ENCODE data around the gene NPPA. TPM values are rescaled to one million over a fixed set of nuclear protein-coding genes. Genes with fewer than 3 reads are reported as not detected.

NPPA gene
- total RNA-seq, 4 donors from 2014 or later, result 0.53 to 4.2 (median 1.9) TPM; not detected in 1

GRCh38 chr1:11826946-11827345 lies 20.6 kb downstream of the NPPA start:
- Histone ChIP-seq H3K9me3 (no peaks in the 10 kb centered on the region), H3K36me3 (peaks cover 0 to 99% of the 10 kb centered on the region in 2 donors), H3K4me1 (no peaks in the 10 kb centered on the region), H3K27ac (no peak overlapping the region), H3K4me3 (no peak overlapping the region), H3K27me3 (no peaks in the 10 kb centered on the region)
- TF ChIP-seq, protein P1, sequence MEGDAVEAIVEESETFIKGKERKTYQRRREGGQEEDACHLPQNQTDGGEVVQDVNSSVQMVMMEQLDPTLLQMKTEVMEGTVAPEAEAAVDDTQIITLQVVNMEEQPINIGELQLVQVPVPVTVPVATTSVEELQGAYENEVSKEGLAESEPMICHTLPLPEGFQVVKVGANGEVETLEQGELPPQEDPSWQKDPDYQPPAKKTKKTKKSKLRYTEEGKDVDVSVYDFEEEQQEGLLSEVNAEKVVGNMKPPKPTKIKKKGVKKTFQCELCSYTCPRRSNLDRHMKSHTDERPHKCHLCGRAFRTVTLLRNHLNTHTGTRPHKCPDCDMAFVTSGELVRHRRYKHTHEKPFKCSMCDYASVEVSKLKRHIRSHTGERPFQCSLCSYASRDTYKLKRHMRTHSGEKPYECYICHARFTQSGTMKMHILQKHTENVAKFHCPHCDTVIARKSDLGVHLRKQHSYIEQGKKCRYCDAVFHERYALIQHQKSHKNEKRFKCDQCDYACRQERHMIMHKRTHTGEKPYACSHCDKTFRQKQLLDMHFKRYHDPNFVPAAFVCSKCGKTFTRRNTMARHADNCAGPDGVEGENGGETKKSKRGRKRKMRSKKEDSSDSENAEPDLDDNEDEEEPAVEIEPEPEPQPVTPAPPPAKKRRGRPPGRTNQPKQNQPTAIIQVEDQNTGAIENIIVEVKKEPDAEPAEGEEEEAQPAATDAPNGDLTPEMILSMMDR (IDR thresholded peaks at IDR 0.05 in 4 of 5, conservative IDR thresholded peaks at IDR 0.05 in 1 of 5), result no peak
- no peak for TF ChIP-seq POLR2A (IDR thresholded peaks at IDR 0.05)
- DNase-seq (no peak), ATAC-seq (no peak)
- in situ Hi-C loops (cut with MboI; ENCODE audit: low sequenced_read_pairs in 4 of 4) (loop anchor here in 3 of 4 donors (25.0 kb wide), 2 partner anchors 135 to 385 kb away; no protein-coding TSS in a partner anchor), intact Hi-C loops (cut with DNase I; ENCODE audit: low total_unique reads) (no loop called here)

DNA sequence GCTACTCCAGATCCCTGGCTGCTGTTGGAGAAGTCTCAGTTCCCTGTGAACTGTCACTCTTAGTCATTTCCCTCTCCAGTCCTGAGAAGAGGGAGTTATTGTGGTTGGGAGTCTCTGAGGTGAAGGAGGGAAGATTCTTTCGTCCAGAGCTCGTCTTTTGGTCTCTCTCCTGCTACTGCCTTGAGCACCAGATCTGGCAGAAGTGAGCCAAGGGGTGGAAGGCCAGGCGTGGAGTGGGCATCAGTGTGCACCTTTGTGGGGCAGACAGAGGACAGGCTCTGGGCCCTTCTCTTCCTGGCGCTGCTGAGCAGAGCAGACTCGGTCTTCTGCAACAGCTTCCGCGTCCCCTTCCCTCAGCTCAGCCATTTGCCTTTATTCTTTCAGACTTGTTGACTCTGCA lies 22.5 kb downstream of the NPPA start:
- Histone ChIP-seq H3K27me3 (no peaks in the 10 kb centered on the region), H3K27ac (no peak overlapping the region), H3K9me3 (no peaks in the 10 kb centered on the region), H3K4me1 (no peaks in the 10 kb centered on the region), H3K36me3 (peaks cover 0 to 96% of the 10 kb centered on the region in 2 donors), H3K4me3 (no peak overlapping the region)
- ATAC-seq (no peak), DNase-seq (no peak)
- in situ Hi-C loops (cut with MboI; ENCODE audit: low sequenced_read_pairs in 4 of 4) (loop anchor here in 3 of 4 donors (25.0 kb wide), 2 partner anchors 137 to 387 kb away; no protein-coding TSS in a partner anchor), intact Hi-C loops (cut with DNase I; ENCODE audit: low total_unique reads) (no loop called here)
- TF ChIP-seq, protein P1 (IDR thresholded peaks at IDR 0.05 in 4 of 5, conservative IDR thresholded peaks at IDR 0.05 in 1 of 5), result no peak
- TF ChIP-seq POLR2A (IDR thresholded peaks at IDR 0.05), result no peak

GRCh38 chr1:11823366-11824137 lies 24.0 kb downstream of the NPPA start:
- Histone ChIP-seq H3K4me3 (no peak overlapping the region), H3K27ac (peak overlapping the region in 1 of 4 donors; percentile 62), H3K4me1 (no peaks in the 10 kb centered on the region), H3K27me3 (no peaks in the 10 kb centered on the region), H3K9me3 (no peaks in the 10 kb centered on the region), H3K36me3 (peaks cover 0 to 91% of the 10 kb centered on the region in 2 donors)
- no peak for ATAC-seq
- no peak for DNase-seq
- no peak for TF ChIP-seq POLR2A (IDR thresholded peaks at IDR 0.05)
- TF ChIP-seq, protein P1 (IDR thresholded peaks at IDR 0.05 in 4 of 5, conservative IDR thresholded peaks at IDR 0.05 in 1 of 5), result no peak
- in situ Hi-C loops (cut with MboI; ENCODE audit: low sequenced_read_pairs in 4 of 4) (no loop called here), intact Hi-C loops (cut with DNase I; ENCODE audit: low total_unique reads) (no loop called here)

- H3K27me3 ChIP-seq, result no peaks in the 10 kb centered on the region
- no peak for ATAC-seq
- no peaks in the 10 kb centered on the region for H3K9me3 ChIP-seq
- H3K4me1 ChIP-seq, result no peaks in the 10 kb centered on the region
- H3K4me3 ChIP-seq, result no peak overlapping the region
- in situ Hi-C loops (cut with MboI; ENCODE audit: low sequenced_read_pairs in 4 of 4) (no loop called here), intact Hi-C loops (cut with DNase I; ENCODE audit: low total_unique reads) (no loop called here)
- H3K27ac ChIP-seq, result no peak overlapping the region
- peaks cover 0 to 85% of the 10 kb centered on the region in 2 donors for H3K36me3 ChIP-seq
- TF ChIP-seq POLR2A (IDR thresholded peaks at IDR 0.05), result no peak
- TF ChIP-seq, protein P1 (IDR thresholded peaks at IDR 0.05 in 4 of 5, conservative IDR thresholded peaks at IDR 0.05 in 1 of 5), result no peak
- DNase-seq, result no peak
Observed at GRCh38 chr1:11822091-11822490, 25.5 kb downstream of the NPPA start.

All from gastrocnemius medialis (tissue), 4 donors.